Muscle of leg (tissue), 11 donors: ENCODE results near the gene ITIH2. TPM values are rescaled to one million over a fixed set of nuclear protein-coding genes. Genes with fewer than 3 reads are reported as not detected.
A peak's percentile ranks its signal among the peaks of the same experiment; 100 is the strongest.
"Not testable (repeated sequence)": the region's sequence is repeated elsewhere in the genome, so short reads cannot be mapped to it uniquely, and the experiment has no call there.

Source experiments
- DNase-seq: peaks from one replicate; pipeline ENCODE4 v3.0.0; 2013
- H3K27ac ChIP-seq: one replicate; pipeline ENCODE4 v1.5.1; 2013; ENCODE audit warnings: mild to moderate bottlenecking, low read length, control low read depth
- H3K27me3 ChIP-seq: one replicate; pipeline ENCODE4 v1.6.1; 2013; ENCODE audit warnings: low read length; ENCODE audit not compliant: control insufficient read depth, insufficient read depth
- H3K36me3 ChIP-seq: one replicate; pipeline ENCODE4 v1.6.1; 2013; ENCODE audit warnings: low read length; ENCODE audit not compliant: control insufficient read depth, insufficient read depth
- H3K4me1 ChIP-seq: one replicate; pipeline ENCODE4 v1.6.1; 2013; ENCODE audit warnings: low read length; ENCODE audit not compliant: control insufficient read depth, insufficient read depth
- H3K4me3 ChIP-seq: one replicate; pipeline ENCODE4 v1.5.1; 2013; ENCODE audit warnings: low read length, control low read depth
- H3K9me3 ChIP-seq: replicated peaks from 2 replicates; pipeline ENCODE4 v1.6.1; 2013; ENCODE audit warnings: low read depth, low read length; ENCODE audit not compliant: control insufficient read depth
- WGBS: methylation state at CpG from one replicate; pipeline ENCODE4 v1.1.5; 2013; ENCODE audit warnings: missing lambda C conversion rate; ENCODE audit not compliant: insufficient coverage; 5-methylcytosine and 5-hydroxymethylcytosine counted together
- polyA plus RNA-seq, 8 donors: library from polyadenylated mRNA; unstranded; fragments of 120-200 nt; gene quantifications; one replicate each; pipeline versions ENCODE4 v1.2.1 to v1.2.3, GENCODE V29; 2013; ENCODE audit warnings: inconsistent platforms in 1 of 8, low replicate concordance in 1 of 8; ENCODE audit not compliant: insufficient read length in 8 of 8, insufficient read depth in 1 of 8
- total RNA-seq: library from RNA; stranded (reverse); fragments of 120-200 nt; gene quantifications from one replicate; pipeline ENCODE4 v1.2.4, GENCODE V29; 2013

The ITIH2 gene
- total and polyA plus RNA-seq, 9 donors = 0.11 to 5.1 (median 0.19) TPM; not detected in 1

DNA sequence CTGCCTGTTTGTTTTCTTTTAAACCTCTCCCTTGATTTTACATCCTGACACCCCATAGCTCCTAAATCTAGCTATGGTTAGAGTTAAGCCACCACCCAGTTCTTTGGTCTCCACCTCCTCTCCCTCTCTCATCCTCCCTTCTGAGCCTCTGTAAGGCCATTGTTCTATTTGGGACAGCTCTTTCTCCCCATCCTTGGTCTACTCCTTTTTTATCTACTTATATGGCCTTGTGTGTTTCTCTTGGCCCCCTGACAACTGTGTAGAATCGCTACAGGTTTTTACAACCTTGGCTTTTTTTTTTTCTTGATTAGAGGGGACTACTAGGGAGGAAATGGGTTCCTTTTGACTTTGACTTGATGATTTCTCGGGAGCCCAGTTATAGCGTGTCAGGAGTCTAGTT, 33.0 kb upstream of the ITIH2 start:
- H3K27ac ChIP-seq = no peak overlapping the region
- no peaks in the 10 kb centered on the region for H3K9me3 ChIP-seq
- no CpG with 5 or more reads among the region's 3 CpGs for WGBS
- DNase-seq = no peak
- peaks cover 13% of the 10 kb centered on the region for H3K27me3 ChIP-seq
- no peak overlapping the region for H3K4me3 ChIP-seq
- H3K36me3 ChIP-seq = no peaks in the 10 kb centered on the region
- H3K4me1 ChIP-seq = peaks cover 23% of the 10 kb centered on the region

DNA sequence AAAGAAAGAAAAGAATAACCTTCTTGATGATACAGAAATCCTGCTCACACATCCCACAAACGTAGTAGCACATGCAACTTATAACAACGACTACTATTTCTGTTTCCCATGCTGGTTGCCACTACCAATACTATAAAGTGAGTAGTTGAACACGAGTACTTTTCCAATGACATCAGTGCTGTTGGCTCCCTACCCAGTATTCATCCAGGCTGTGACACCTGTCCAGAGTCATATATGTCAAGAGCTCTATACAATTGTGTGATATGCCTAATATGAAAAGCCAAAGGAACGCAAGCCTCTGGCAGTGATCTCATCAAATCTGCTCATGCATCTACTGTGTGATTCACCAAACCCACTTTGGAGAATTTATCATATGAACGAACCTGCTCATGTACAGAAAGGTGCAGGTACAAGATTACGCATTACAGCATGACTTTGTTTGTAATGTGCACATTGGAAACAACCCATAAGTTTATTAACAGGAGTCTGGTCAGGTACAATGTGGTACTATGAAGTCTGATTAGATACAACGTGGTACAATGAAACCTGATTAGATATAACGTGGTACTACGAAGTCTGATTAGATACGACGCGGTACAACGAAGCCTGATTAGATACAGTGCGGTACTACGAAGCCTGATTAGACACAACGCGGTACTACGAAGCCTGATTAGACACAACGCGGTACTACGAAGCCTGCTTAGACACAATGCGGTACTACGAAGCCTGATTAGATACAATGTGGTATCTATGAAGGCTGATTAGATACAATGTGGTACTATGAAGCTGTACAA, 30.6 kb upstream of the ITIH2 start:
- H3K36me3 ChIP-seq = no peaks in the 10 kb centered on the region
- peak; percentile 79 for DNase-seq
- peak overlapping the region; percentile 26 for H3K27ac ChIP-seq
- H3K9me3 ChIP-seq = no peaks in the 10 kb centered on the region
- H3K4me3 ChIP-seq = no peak overlapping the region
- peaks cover 6% of the 10 kb centered on the region for H3K27me3 ChIP-seq
- H3K4me1 ChIP-seq = peaks cover 11% of the 10 kb centered on the region
- 87% methylated on average over 18 of the region's 23 CpGs for WGBS

DNA sequence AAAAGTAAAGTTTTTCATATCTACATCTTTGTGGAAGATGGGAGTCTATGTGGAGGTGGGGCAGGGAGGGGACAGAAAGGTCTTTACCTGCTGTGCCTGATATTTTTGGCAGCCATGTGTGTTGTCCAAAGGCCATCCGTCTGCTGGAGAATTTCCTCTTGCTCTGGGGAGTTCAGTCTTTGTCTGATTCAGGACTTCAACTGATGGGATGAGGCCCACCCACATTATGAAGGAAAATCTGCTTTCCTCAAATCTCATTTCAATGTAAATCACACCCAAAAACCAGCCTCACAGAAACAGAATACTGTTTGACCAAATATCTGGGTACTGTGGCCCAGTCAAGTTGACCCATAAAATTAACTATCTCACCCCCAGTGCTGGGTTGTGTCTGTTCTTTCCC, 23.9 kb upstream of the ITIH2 start:
- no CpG with 5 or more reads among the region's 1 CpG for WGBS
- H3K4me1 ChIP-seq = no peaks in the 10 kb centered on the region
- no peak for DNase-seq
- no peak overlapping the region for H3K27ac ChIP-seq
- H3K4me3 ChIP-seq = no peak overlapping the region
- H3K9me3 ChIP-seq = no peaks in the 10 kb centered on the region
- H3K36me3 ChIP-seq = no peaks in the 10 kb centered on the region
- H3K27me3 ChIP-seq = no peaks in the 10 kb centered on the region

DNA sequence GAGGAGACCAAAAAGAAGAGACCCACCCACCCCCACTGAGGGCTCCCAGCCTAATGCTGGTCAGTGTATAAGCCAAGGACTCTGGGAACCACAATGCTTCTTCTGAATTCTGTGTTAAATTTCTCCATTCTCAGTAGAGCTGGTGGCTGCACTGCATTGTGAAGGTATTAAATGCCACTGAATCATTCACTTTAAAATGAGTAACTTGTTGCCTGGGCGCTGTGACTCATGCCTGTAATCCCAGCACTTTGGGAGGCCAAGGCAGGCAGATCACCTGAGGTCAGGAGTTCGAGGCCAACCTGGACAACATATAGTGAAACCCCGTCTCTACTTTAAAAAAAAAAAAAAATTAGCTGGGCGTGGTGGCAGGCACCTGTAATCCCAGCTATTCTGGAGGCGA, 23.0 kb upstream of the ITIH2 start:
- DNase-seq, H3K27ac ChIP-seq: not testable (repeated sequence)
- WGBS = no CpG with 5 or more reads among the region's 5 CpGs

DNA sequence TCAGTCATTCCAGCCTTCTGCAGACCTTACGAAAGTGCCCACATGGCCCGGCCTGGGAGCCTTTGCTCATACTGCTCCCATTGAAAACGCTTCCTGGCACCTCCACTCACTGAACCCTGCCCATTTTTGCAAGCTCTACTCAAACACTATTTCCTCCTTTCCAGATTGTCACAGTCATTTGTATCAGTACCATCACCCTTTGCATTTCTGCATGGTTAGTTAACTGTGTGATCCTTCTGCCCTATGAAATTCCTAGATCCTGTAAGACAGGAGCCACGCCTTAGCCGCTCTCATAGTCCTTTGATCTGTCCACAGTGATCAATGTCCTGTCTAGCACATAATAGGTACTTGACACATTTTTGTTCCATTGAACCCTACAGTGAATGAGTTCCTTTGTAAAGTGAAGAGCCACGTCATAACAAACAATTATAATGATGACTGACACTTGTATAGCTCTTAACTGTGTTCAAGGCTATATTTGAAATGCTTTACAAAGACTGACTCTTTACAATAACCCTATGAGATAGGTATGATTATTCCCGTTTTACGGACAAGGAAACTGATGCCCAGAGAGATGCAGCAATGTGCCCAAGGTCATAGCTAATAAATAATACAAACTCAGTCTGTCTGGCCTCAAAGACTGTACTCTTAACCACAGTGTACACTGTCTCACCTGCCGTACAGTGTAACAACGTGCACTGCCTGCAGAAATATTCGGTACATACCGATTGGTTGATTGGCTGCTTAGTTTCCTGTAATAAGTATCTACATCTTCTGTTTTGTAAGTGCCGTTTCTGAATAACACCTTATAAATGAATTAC, 16.6 kb upstream of the ITIH2 start:
- H3K4me1 ChIP-seq = no peaks in the 10 kb centered on the region
- no peak overlapping the region for H3K27ac ChIP-seq
- H3K36me3 ChIP-seq = no peaks in the 10 kb centered on the region
- no peak for DNase-seq
- 82% methylated on average over 5 of the region's 13 CpGs for WGBS
- H3K27me3 ChIP-seq = no peaks in the 10 kb centered on the region
- H3K9me3 ChIP-seq = peaks cover 4% of the 10 kb centered on the region
- H3K4me3 ChIP-seq = no peak overlapping the region

More for the DNA sequence above, 23.0 kb upstream of the ITIH2 start:
- H3K9me3 ChIP-seq, H3K4me1 ChIP-seq, H3K4me3 ChIP-seq, H3K36me3 ChIP-seq, H3K27me3 ChIP-seq: not testable (repeated sequence)

DNA sequence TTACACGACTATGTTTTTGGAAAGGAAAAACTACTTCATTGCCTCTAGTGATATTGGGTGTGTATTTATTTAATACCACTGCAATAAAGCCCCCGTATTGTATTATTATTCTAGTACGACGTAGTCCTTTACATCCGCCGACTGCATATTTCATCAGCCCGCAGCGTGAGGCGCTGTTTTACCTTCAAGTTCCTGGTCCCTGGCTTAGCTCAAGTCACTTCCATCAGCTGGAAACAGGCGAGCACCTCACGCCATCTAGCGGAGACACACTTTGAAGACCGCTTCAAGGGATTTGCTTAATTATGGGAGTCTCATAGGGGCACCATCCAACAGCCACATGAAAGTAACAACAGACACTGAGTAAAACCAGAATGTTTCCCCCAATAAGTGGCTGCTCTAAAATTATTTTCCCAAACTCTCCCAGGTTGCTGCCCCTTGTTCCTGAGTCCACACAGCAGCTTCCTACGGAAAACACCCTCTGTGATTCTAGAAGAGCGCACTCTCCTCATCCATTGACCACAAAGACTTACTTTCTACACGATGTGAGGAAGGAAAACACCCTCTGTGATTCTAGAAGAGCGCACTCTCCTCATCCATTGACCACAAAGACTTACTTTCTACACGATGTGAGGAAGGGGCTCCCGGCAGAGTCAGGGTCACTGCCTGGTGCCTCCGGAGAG, 15.7 kb upstream of the ITIH2 start:
- no peak overlapping the region for H3K27ac ChIP-seq
- H3K36me3 ChIP-seq = no peaks in the 10 kb centered on the region
- DNase-seq = peak; percentile 95
- no peaks in the 10 kb centered on the region for H3K27me3 ChIP-seq
- H3K4me1 ChIP-seq = no peaks in the 10 kb centered on the region
- H3K4me3 ChIP-seq = no peak overlapping the region
- peaks cover 4% of the 10 kb centered on the region for H3K9me3 ChIP-seq
- WGBS = 22% methylated on average over 11 of the region's 20 CpGs

DNA sequence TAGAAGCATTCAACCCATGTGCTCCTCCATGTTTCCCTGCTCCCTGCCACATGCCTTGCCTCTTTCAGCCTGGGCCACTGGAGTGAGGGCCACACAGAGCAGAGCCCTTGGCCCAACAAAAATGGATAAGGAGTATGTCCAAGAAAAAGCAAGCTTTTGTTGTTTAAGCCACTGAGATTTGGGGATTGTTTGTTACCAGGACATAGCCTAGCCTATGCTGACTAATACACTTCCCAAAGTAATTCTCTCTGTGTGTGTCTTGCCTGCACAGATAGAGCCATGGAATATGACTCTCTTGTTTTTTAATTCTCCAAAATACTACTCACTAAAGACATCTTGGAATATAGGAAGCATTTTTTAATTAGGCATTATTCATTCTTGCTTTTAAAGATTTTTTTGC, 13.5 kb upstream of the ITIH2 start:
- no peaks in the 10 kb centered on the region for H3K36me3 ChIP-seq

DNA sequence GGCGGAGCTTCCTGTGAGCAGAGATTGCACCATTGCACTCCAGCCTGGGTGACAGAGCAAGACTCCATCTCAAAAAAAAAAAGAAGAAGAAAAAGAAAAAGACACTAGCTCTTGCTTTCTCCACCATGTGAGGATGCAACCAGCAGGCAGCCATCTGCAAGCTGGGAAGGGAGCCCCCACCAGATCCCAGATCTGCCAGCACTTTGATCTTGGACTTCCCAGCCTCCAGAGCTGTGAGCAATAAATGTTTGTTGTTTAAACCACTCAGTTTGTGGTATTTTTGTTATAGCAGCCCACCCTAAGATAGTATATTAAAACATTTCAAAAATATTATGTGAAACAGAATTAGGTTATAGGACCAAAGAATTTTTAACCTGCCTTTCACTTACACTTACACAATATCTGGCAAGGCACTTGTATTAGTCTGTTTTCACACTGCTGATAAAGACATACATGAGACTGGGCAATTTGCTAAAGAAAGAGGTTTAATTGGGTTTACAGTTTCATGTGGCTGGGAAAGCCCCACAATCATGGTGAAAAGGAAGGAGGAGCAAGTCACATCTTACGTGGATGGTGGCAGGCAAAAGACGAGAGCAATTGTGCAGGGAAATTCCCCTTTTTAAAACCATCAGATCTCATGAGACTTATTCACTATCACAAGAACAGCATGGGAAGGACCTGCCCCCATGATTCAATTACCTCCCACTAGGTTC, 12.1 kb upstream of the ITIH2 start:
- not testable (repeated sequence) for H3K36me3 ChIP-seq, DNase-seq, H3K4me3 ChIP-seq, H3K27me3 ChIP-seq, H3K27ac ChIP-seq, H3K9me3 ChIP-seq, H3K4me1 ChIP-seq
- WGBS = no CpG with 5 or more reads among the region's 3 CpGs

More for the DNA sequence above, 13.5 kb upstream of the ITIH2 start:
- DNase-seq = no peak
- no peak overlapping the region for H3K27ac ChIP-seq
- no peaks in the 10 kb centered on the region for H3K4me1 ChIP-seq
- H3K27me3 ChIP-seq = no peaks in the 10 kb centered on the region
- H3K4me3 ChIP-seq = no peak overlapping the region
- peaks cover 4% of the 10 kb centered on the region for H3K9me3 ChIP-seq

DNA sequence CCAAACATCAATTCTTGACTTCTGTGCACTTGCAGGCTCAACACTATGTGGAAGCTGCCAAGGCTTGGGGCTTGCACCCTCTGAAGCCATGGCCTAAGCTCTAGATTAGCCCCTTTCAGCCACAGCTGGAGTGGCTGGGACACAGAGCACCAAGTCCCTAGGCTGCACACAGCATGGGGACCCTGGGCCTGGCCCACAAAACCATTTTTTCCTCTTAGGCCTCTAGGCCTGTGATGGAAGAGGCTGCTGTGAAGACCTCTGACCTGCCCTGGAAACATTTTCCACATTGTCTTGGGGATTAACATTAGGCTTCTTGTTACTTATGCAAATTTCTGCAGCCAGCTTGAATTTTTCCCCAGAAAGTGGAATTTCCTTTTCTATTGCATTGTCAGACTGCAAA, 10.7 kb upstream of the ITIH2 start:
- not testable (repeated sequence) for H3K36me3 ChIP-seq, DNase-seq, H3K4me3 ChIP-seq, H3K27me3 ChIP-seq, H3K4me1 ChIP-seq, H3K27ac ChIP-seq, H3K9me3 ChIP-seq

DNA sequence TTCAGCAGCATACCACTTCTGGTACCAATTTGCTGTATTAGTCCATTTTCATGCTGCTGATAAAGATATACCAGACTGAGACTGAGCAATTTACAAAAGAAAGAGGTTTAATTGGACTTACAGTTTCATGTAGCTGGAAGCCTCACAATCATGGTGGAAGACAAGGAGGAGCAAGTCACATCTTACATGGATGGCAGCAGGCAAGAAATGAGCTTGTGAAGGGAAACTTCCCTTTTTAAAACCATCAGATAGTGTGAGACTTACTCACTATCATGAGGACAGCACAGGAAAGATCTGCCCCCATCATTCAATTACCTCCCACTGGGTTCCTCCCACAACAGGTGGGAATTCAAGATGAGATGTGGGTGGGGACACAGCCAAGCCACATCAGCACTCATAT, 9.9 kb upstream of the ITIH2 start:
- H3K9me3 ChIP-seq, H3K27ac ChIP-seq, DNase-seq, H3K4me1 ChIP-seq, H3K27me3 ChIP-seq, H3K4me3 ChIP-seq, H3K36me3 ChIP-seq: not testable (repeated sequence)
